ENCODE measurements around the gene AFF3. TPM values are rescaled to one million over a fixed set of nuclear protein-coding genes. Genes with fewer than 3 reads are reported as not detected.

AFF3 gene
- total RNA-seq, 3 donors from 2014 or later (not counting 1 experiment from before 2014, with no cell fraction given), result 4.6 to 9.6 (median 5.6) TPM

DNA sequence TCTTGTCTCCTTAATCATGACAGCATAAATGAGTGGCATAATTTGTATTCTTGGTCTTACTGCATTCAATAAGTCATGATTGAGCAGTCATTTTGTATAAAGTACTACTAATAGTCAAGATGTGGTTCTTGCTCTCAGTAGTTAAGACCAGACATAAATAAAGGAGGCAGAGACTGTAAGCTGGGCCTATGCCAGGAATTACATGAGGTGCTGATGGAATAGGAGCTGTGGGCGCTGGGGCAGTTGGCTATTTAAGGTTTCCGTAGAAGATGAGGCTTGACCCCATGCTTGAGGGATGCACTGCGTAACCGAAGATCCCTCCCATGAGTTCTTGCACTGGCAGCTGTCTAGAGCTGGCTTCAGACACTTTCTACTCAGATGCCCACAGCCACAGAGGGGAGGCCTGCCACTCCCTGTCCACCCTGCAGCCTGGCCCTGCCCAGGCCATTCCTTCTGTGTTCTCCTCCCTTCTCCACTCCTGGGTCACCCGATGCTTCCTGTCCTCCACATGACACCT, 501.7 kb downstream of the AFF3 start:
- TF ChIP-seq, protein P1, sequence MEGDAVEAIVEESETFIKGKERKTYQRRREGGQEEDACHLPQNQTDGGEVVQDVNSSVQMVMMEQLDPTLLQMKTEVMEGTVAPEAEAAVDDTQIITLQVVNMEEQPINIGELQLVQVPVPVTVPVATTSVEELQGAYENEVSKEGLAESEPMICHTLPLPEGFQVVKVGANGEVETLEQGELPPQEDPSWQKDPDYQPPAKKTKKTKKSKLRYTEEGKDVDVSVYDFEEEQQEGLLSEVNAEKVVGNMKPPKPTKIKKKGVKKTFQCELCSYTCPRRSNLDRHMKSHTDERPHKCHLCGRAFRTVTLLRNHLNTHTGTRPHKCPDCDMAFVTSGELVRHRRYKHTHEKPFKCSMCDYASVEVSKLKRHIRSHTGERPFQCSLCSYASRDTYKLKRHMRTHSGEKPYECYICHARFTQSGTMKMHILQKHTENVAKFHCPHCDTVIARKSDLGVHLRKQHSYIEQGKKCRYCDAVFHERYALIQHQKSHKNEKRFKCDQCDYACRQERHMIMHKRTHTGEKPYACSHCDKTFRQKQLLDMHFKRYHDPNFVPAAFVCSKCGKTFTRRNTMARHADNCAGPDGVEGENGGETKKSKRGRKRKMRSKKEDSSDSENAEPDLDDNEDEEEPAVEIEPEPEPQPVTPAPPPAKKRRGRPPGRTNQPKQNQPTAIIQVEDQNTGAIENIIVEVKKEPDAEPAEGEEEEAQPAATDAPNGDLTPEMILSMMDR (IDR thresholded peaks at IDR 0.05), result no peak
- H3K27ac Mint-ChIP-seq, result no peak overlapping the region

DNA sequence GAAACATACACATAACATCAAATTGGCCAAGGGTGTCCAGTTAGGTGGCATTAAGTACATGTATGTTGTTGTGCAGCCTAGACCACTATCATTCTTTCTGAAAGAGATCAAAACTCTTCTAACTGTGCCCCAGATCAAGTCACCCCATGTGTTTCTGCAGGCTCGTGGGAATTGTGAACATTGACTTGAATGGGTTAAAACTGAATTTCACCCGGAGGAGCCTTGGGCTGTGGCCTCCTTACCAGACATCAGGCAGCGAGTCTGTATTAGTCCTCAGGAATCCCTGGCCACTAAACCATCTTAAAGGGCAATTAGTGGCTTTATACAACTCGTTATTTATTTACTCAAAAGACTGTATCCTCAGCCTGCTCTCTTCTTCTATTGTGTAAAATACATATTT, 503.6 kb downstream of the AFF3 start:
- H3K4me1 ChIP-seq (ENCODE audit: control insufficient read depth, insufficient read depth, low read length), result no peaks in the 10 kb centered on the region
- Mint-ChIP-seq H3K4me1 (no peaks in the 10 kb centered on the region), H3K9me3 (no peaks in the 10 kb centered on the region), H3K36me3 (no peaks in the 10 kb centered on the region), H3K27me3 (ENCODE audit: low read depth in 2 of 2) (no peaks in the 10 kb centered on the region), H3K4me3 (no peak overlapping the region), H3K27ac (no peak overlapping the region)
- H3K36me3 ChIP-seq (ENCODE audit: control insufficient read depth, insufficient read depth, low read length), result no peaks in the 10 kb centered on the region
- WGBS (ENCODE audit: insufficient coverage), result 80% methylated on average over 3 of the region's 4 CpGs
- no peak overlapping the region for H3K27ac ChIP-seq (ENCODE audit: low read length)
- TF ChIP-seq, protein P1 (IDR thresholded peaks at IDR 0.05), result no peak
- H3K4me3 ChIP-seq (ENCODE audit: low read length), result no peak overlapping the region
- H3K27me3 ChIP-seq (ENCODE audit: control insufficient read depth, insufficient read depth, low read length), result no peaks in the 10 kb centered on the region
- no peak for DNase-seq
- intact Hi-C loops (cut with micrococcal nuclease), result no loop called here
- no peak for ATAC-seq
- H3K9me3 ChIP-seq (ENCODE audit: control insufficient read depth, insufficient read depth, low read length), result peaks cover 4% of the 10 kb centered on the region

More for the DNA sequence above, 501.7 kb downstream of the AFF3 start:
- Mint-ChIP-seq H3K4me1 (no peaks in the 10 kb centered on the region), H3K27me3 (ENCODE audit: low read depth in 2 of 2) (no peaks in the 10 kb centered on the region), H3K9me3 (no peaks in the 10 kb centered on the region), H3K36me3 (no peaks in the 10 kb centered on the region), H3K4me3 (no peak overlapping the region)
- WGBS (ENCODE audit: insufficient coverage), result 94% methylated on average over 5 of the region's 5 CpGs
- Histone ChIP-seq H3K27me3 (ENCODE audit: control insufficient read depth, insufficient read depth, low read length) (no peaks in the 10 kb centered on the region), H3K4me3 (ENCODE audit: low read length) (no peak overlapping the region), H3K27ac (ENCODE audit: low read length) (no peak overlapping the region), H3K4me1 (ENCODE audit: control insufficient read depth, insufficient read depth, low read length) (no peaks in the 10 kb centered on the region), H3K9me3 (ENCODE audit: control insufficient read depth, insufficient read depth, low read length) (no peaks in the 10 kb centered on the region), H3K36me3 (ENCODE audit: control insufficient read depth, insufficient read depth, low read length) (no peaks in the 10 kb centered on the region)
- ATAC-seq (peak in 1 of 3 donors; percentile 32), DNase-seq (no peak)
- intact Hi-C loops (cut with micrococcal nuclease), result no loop called here

DNA sequence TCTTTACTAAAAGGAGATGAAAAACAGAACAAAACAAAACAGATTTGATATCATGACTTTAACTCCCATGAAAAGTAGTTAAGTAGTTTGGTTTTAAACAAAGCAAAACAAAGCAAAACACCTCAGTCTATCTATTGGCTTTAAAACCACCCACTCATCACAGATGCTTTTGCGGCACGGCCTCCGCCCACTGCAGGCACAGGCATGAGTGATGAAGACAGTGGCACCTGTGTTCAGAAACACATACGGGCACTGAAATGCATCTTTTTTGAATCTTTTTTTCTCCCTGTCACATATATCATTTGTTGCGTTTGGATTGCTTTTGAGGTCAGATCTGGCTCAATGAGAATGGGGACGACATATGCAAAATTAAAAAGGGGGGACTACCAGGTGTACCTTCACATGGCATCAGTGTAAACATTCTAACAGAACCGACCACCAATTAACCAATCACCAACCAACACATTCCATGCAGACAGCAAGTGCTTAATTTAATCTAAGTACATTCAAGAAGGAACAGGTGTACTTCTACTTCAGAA, 505.2 kb downstream of the AFF3 start:
- H3K27ac ChIP-seq (ENCODE audit: low read length), result no peak overlapping the region
- no peaks in the 10 kb centered on the region for H3K36me3 Mint-ChIP-seq
- H3K36me3 ChIP-seq (ENCODE audit: control insufficient read depth, insufficient read depth, low read length), result no peaks in the 10 kb centered on the region
- 67% methylated on average over 6 of the region's 7 CpGs for WGBS (ENCODE audit: insufficient coverage)
- H3K4me1 ChIP-seq (ENCODE audit: control insufficient read depth, insufficient read depth, low read length), result no peaks in the 10 kb centered on the region
- no peaks in the 10 kb centered on the region for H3K4me1 Mint-ChIP-seq
- no peak overlapping the region for H3K4me3 ChIP-seq (ENCODE audit: low read length)
- no peak overlapping the region for H3K27ac Mint-ChIP-seq
- TF ChIP-seq, protein P1 (IDR thresholded peaks at IDR 0.05), result no peak
- intact Hi-C loops (cut with micrococcal nuclease), result no loop called here
- no peaks in the 10 kb centered on the region for H3K27me3 ChIP-seq (ENCODE audit: control insufficient read depth, insufficient read depth, low read length)
- no peak overlapping the region for H3K4me3 Mint-ChIP-seq
- H3K27me3 Mint-ChIP-seq (ENCODE audit: low read depth in 2 of 2), result no peaks in the 10 kb centered on the region
- H3K9me3 ChIP-seq (ENCODE audit: control insufficient read depth, insufficient read depth, low read length), result peaks cover 11% of the 10 kb centered on the region
- H3K9me3 Mint-ChIP-seq, result no peaks in the 10 kb centered on the region
- ATAC-seq, result no peak
- DNase-seq, result no peak

Data from natural killer cell (primary cell).